Measurements from ENCODE around the gene OR8D1.

- TF ChIP-seq CTCF (IDR thresholded peaks at IDR 0.05), result no peak
- no peak for TF ChIP-seq POLR2A (IDR thresholded peaks at IDR 0.05)
Measured at GRCh38 chr11:124311269-124311668, 2.5 kb downstream of the OR8D1 start.
